22Rv1 (cell line): ENCODE data around the gene DESI2.

ENCODE experiments used
- CTCF ChIP-seq: fragments of 450-650 bp; IDR thresholded peaks from 2 replicates; pipeline ENCODE4 v1.5.1; 2017; ENCODE audit warnings: mild to moderate bottlenecking
- ZFX ChIP-seq: fragments of 450-650 bp; IDR thresholded peaks from 2 replicates; pipeline ENCODE4 v1.6.1; 2017; ENCODE audit warnings: antibody characterized with exemption, borderline replicate concordance

DNA sequence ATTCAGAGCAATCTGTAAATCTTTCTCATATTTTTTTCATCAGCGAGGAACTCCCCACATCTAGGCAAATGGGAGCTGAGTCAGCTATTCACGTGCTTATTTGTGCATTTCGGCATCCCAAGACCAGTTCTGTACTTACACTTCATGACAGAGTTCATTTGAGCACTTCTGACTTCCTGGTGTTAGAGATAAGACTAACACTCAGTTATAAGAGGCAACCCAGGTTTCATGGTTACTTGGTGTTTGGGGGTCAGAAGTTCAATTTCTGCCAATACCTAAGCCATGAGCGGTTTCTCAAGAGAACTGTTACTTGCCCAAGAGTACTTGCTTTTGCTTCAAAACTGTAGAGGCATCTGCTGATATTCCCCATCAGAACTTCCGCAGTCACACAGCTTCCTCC lies 24.1 kb upstream of the DESI2 start:
- no peak for TF ChIP-seq CTCF
- TF ChIP-seq ZFX = no peak
